Smooth muscle cell of the brain vasculature (primary cell): ENCODE measurements around the gene SLC2A5.

Experiments
- DNase-seq: peaks from one replicate; pipeline ENCODE4 v3.0.0-alpha.2; 2012; ENCODE audit warnings: low read depth, low spot score

The SLC2A5 gene

GRCh38 chr1:9062021-9062471 lies 7.4 kb downstream of the SLC2A5 start:
- peak; percentile 28 for DNase-seq

GRCh38 chr1:9061252-9061960 lies 8.0 kb downstream of the SLC2A5 start:
- DNase-seq = no peak

GRCh38 chr1:9059891-9060744 lies 9.3 kb downstream of the SLC2A5 start:
- DNase-seq = no peak

GRCh38 chr1:9058465-9058864 lies 11.0 kb downstream of the SLC2A5 start:
- no peak for DNase-seq

GRCh38 chr1:9057851-9058250 lies 11.6 kb downstream of the SLC2A5 start:
- DNase-seq = no peak

- DNase-seq = no peak
Observed at GRCh38 chr1:9052272-9053049, 17.0 kb downstream of the SLC2A5 start.

GRCh38 chr1:9051379-9051778 lies 18.1 kb downstream of the SLC2A5 start:
- no peak for DNase-seq

GRCh38 chr1:9050803-9051202 lies 18.6 kb downstream of the SLC2A5 start:
- DNase-seq = no peak

GRCh38 chr1:9048551-9048950 lies 20.9 kb downstream of the SLC2A5 start:
- DNase-seq = no peak

- DNase-seq = no peak
Observed at GRCh38 chr1:9047019-9047418, 22.4 kb downstream of the SLC2A5 start.

GRCh38 chr1:9045861-9046510 lies 23.4 kb downstream of the SLC2A5 start:
- DNase-seq = no peak

GRCh38 chr1:9044236-9044635 lies 25.2 kb downstream of the SLC2A5 start:
- DNase-seq = no peak

- DNase-seq = no peak
Observed at GRCh38 chr1:9042272-9042671, 27.2 kb downstream of the SLC2A5 start.

GRCh38 chr1:9041116-9041779 lies 28.2 kb downstream of the SLC2A5 start:
- no peak for DNase-seq

- DNase-seq = no peak
Observed at GRCh38 chr1:9040659-9041030, 28.8 kb downstream of the SLC2A5 start.

- no peak for DNase-seq
Observed at GRCh38 chr1:9039761-9040658, 29.4 kb downstream of the SLC2A5 start.

GRCh38 chr1:9038881-9039760 lies 30.3 kb downstream of the SLC2A5 start:
- no peak for DNase-seq

GRCh38 chr1:9038338-9038650 lies 31.1 kb downstream of the SLC2A5 start:
- DNase-seq = no peak
